GM21723 (cell line): ENCODE data around the gene GCN1.
A peak's percentile ranks its signal among the peaks of the same experiment; 100 is the strongest.

Source experiments
- ATAC-seq: cut with Tn5 transposase; IDR thresholded peaks from one replicate; pipeline ENCODE4 v1.9.1; 2021; ENCODE audit warnings: mild to moderate bottlenecking, moderate library complexity; ENCODE audit not compliant: unreplicated experiment

Gene GCN1

DNA sequence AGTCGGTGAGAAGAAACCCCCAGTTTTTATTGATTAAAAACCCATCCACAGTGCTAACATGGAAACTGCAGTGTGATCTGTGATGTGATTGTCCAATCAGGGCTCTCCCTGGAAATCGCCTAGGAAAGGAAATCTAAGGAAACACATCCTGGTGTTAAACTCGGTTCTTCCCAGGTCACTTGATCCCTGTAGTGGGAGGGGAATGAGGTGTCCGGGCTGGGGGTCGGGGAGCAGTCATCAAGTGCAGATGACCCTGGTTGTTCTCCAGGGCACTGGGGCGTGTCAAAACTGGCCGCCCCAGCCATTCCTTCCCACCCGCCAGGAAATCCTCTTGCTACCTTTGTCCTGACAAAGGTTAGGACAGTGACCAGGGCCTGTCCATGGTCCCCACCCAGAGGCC, 98.8 kb downstream of the GCN1 start:
- ATAC-seq = no peak

DNA sequence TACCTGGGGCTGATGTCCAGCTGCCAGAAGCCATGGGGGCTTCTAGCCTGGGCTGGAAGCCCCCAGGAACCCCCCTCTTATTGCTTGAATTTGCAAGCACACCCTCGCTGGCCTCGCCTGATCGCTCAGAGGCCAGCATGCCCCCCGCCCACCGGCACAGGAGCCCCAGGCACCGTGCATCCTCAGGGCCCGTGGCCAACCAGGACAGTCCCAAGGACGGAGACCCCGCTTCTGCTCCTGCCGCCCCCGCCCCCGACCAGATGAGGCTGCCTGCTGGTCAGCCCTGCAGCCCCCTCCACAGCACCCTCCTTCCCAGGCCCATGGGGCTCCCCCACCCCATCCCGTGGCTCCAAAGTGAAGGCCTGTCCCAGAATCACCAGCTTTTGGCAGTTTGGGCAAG, 99.2 kb downstream of the GCN1 start:
- no peak for ATAC-seq

DNA sequence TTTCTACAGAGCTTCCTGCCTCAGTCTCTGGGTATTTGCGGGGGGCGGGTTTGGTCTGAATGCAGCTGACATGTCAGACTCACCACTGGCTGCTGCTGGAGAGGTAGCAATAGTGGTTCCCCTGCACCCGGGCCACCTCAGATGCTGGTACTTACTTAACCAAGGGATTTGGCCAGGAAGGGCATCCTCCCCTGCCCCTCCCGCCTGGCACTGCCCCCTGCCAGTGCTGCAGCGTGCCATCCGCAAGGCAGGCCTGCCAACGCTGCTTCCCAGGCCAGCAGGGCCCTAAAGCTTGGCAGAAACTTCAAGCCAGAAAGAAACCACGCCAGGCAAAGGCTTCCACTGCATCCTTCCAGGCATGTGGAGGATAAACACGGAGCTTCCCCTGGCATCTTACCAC, 100.0 kb downstream of the GCN1 start:
- ATAC-seq = no peak

DNA sequence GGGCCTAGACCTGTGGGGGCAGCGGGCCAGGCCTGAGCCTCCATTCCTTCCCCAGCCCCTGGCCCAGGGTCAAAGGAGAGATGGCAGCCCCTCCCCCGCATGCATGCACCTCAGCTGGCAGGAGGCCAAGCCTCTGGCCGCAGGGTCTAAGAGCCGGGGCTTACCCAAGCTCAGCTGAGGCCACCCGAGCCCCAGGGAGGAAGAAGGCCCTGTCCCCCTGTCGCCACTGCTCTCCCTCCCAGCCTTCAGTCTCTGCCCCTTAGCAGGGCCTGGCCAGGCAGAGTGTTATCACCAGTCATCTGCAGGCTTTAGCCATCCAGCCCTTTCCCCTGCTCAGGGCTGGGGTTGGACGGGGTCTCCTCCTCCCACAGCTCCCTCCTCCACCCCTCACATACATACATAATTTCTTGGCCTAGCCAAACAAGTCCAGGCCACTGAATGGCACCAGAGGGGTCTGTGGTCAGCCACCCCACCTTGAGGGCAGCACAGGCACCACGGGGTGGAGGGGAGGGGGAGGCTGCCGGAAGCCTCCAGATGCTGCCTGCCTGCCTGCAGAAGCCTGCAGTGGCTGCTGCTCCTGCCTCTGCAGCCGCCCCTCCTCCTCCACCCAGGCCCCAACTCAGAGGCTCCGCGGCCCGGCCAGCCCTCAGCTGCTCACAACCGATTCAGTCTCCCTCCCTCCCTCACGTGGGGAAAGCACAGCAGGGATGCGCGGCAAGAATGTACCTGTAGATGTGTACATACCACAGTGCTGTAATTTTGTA, 100.7 kb downstream of the GCN1 start:
- no peak for ATAC-seq

DNA sequence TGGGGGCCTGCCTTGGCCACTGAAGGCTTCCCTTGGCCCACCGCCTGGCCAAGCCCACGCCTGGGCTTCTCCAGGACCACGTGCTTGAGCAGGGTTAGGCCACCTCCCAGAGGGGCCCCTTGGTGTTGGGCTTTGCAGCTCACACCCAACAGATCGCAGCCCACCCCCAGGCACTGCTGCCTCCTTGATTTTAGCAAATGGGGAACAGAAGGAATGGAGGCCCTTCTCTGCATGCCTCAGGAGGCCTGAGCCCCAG, 101.3 kb downstream of the GCN1 start:
- ATAC-seq = no peak

DNA sequence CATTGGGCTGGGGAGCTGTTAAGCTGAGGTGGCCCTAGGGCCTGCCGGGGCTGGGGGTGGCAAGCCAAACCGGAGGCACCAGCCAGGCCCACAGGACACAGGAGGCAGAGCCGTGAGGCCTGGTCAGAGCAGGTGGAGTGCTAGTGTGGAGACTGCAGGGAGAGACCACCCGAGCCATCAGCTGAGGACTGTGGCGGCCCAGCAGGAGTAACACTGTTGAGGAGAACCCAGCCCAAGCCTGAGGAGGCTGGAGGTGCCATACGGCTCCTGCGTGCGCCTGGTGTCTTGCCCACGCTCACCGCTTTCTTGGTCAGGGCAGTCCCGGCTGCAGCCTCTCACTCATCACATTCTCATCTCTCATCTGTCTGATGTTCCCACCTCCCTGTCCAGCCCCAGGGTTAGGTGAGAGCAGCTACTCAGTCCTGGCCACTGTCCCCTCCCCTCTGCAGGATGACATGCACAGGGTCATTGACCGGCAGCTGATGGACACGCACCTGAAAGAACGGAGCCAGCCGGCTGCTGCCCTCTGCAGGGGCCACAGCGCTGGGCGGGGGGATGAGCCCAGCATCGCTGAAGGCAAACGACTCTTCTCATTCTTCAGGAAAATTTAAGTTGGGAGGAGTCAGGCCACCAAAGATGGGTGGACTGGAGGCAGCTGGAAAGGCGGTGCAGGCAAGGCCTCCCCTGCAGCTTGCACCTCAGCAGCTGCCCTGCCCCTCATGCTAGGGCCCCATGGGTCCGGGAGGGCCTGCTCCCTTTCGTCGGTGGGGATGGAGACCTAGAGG, 101.8 kb downstream of the GCN1 start:
- no peak for ATAC-seq

DNA sequence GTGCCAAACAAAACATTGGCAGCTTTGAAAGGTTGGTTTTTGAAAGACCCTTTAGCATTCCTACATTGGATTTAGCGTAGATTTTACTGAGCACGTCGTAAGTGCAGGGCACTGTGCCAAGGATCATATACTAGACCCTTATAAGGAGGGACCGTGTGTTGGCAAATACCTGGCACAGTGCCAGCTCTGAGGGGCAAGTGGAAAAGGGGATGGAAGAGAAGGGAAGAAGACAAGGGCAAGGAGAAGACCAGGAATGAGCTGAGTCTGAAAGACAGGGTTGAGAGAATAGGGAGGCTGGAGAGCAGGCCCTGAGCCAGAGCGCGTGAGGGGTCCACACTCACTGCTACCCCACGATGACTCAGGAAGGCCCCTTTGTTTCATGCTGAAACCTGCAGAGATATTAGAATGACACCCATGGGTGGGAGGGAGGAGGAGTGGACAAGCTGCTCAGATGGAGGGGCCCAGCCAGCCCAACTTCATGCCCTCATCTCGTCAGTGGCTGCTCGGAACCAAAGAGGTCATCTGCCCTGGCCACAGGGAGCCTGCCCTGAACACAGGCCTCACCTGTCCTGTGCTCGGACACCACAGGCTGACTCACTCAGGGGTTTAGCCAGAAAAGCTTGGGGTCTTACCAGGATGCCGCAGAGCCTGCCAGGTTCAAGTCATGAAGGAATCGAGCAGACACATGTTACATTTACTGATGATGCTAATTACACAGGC, 103.0 kb downstream of the GCN1 start:
- no peak for ATAC-seq

DNA sequence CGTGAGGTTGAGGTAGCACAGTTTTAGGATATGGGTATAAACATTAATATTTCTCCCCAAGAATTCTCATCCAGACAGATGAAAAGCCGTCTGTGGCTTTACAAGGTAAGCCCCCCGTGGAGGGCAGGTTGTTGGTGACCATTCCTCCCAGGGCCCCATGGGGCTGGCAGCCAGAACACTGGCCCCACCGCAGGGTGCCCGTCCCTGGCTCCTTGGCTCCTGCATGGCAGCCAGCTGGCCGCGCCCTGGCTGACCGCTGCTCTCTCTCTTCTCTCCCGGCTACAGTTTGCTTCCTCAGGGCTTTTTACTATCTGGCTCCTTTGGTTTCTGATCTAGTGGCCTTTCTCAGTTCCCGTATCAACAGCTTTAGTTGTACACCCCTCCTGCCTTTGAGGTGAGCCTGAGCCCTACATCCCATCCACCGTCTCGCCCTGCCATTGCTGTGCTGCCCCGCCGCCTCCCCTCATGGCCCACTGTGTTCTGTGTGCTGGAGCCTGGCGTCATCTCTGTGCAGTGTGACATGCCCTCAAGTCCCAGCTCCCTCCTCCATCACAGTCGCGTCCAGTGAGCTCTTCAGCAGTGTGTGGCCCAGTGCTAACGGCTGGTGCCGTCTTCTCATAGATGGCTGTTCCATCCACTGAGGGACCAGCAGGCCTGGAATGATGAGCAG, 103.8 kb downstream of the GCN1 start:
- ATAC-seq = no peak

DNA sequence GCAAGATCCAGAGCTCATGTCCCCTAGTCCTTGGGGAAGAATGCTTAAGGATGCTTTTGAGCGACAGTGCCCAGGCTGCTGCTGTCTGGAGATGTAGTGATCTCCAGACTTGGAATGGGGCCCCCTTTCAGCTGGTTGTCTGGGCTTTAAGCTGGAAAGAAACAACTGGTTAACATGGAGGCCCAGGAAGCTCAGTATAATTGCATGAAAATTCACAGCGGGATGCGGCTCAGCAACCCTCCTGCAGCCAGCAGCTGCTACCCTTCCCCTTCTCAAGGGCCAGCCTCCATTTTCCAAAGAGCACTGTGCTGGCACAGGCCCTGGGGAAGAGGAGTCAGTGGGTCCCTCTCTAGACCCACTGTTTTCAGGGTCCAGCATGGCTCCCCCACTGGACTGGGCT, 104.3 kb downstream of the GCN1 start:
- ATAC-seq = no peak

DNA sequence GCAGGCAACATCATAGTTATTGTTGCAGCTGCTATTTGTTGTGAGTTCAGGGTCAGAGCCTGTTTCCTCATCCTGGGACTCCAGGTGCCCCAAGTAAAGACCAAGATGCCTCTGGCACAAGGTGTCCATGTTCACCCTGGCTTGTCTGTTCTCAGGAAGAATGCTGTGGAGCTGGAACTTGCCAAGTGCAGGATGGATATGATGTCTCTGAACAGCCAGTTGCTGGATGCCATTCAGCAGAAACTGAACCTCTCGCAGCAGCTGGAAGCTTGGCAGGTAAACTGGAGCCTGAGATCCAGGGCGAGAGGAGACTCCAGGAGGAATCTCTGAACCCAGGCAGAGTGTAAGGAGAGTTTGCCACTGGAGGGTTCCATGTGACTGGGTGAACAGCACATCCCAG, 104.7 kb downstream of the GCN1 start:
- no peak for ATAC-seq

DNA sequence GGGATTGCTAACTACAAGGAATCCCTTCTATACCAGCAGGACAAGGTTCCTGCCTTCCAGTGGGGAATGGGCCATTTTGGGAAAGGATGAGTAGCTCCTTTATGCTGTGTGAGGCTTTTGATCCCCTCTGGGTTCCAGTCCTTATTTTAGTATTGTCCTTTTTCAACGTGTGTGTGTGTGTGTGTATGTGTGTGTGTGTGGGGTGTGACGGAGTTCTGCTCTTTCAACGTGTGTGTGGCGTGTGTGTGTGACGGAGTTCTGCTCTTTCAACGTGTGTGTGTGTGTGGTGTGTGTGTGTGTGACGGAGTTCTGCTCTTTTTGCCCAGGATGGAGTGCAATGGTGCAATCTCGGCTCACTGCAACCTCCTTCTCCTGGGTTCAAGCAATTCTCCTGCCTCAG, 105.4 kb downstream of the GCN1 start:
- ATAC-seq = no peak

DNA sequence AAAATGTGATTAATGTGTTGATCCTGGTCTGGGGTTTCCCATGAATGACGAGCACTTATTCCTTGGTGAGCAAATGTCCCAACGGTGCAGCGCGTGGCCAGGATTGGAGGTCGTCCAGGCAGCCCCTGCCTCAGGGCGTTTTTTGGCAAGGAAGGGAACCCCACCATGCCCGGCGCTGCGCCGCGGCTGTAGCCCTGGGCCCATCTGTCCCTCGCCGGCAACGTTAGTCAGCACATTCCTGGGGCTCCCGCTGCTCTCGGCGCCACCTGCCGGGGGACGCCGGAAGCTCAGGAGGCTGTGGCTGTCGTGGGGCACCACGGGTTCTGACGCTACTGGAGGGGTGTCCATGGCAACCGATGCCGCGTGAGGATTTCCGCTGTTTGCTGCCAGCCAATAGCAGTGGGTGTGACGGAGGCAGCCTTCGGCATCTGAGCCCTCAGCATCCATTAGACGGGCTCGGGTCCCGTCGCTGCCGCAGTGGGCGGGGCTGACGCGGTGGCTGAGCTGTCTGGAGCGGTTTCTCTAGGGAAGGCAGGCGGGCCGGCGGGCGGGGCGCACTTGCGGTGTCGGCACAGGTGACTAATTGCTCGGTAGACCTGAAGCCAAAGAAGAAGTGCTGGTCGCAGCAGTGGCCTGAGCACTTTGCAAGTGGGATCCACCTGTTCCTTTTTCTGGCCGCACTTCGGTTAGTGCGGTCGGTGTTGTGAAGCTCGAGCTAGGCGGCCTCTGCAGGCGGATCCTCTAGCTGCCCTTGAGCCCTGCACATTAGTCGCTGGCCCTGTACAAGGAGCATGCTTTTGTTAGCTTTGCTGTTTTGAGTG, 107.5 kb downstream of the GCN1 start:
- peak; percentile 98 for ATAC-seq

DNA sequence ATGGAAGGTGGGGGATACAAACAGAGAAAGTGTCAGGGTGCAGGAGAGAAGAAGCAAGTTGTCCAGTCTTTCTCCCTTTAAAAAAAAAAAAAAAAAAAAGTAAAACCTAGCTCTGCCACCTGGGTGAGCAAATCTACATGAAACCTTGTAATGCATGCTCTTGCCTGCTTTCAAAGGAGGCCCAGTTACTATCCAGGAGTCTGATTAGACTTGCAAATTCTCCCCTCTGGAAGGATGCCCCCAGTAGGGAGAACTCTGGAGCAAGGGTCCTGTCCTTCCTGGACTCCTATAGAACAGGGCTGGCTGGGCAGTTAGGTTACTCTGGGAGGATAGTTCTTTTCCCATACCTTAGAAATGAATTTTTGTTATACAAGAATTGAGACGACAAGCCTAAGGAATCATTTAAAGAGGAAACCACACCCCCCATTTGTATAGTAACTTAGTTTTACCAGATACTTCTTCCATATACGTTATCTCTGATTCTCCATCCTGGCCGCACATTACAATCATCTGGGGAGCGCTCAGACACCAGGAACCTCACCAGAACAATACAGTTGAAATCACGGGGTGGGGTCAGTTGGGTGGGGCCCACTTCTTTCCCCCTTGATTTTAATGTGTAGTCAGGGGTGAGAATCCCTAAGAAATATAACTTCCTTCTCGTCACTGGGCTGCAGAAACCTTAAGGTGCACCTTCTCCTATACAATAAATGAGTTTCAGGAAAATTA, 108.4 kb downstream of the GCN1 start:
- no peak for ATAC-seq

DNA sequence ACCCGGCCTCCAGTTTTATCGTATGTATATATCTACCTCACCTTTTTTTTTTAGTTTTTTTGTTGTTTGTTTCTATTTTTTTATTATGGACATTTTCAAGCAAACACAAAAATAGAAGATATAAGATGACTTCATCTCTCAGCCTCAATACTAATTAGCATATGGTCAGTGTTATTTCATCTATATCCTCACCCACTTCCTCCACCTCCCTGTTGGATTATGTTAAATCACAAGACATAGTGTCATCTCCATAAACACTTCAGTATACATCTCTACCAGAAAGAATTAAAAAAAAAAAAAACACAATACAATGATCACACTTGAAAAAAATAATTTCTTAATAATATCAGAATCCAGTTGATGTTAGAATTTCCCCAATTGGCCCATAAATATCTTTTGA, 112.9 kb downstream of the GCN1 start:
- no peak for ATAC-seq

DNA sequence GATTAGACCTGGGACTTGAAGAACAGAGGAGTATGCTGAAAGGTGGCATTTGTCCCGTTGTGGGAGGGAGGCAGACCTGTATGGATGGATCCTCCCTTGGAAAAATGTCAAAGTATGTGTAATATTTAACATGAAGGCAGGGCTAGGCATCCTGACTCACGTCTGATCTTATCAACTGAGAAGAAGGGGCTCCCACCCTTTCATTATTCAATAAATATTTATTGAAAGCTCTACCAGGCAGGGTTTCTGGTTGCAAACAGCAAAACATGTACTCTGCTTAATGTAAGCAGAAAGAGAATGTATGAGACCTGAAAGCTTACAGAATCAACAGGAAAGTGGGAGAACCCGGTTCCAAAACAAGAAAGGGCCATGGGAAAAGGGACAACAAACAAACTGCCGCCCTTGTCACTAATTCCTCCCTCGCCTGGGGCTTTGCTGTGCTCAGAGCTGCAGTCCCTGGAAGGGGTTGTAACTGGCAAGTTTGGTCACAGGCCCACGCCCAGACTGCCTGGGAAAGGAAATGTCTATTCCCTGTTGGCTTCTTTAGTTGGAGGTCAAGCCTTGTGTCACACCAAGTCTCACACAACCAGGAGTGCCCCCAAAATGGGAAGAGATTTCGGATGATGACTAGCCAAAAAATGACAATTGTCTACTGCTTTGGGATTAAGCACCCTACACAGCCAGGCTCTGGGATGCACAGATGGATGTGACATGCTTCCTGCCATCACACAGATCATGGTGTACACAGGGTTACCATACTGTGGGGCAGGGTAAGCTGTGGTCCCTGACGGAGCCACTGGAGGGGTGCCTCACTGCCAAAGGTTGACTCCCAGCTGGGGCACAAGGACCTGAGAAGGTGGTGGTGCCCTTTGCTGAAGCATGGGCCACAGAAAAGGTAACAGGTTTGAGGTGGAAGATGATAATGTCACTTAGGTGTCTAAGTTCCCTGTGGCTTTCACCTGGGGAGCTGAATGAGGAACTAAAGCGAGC, 114.8 kb downstream of the GCN1 start:
- no peak for ATAC-seq

DNA sequence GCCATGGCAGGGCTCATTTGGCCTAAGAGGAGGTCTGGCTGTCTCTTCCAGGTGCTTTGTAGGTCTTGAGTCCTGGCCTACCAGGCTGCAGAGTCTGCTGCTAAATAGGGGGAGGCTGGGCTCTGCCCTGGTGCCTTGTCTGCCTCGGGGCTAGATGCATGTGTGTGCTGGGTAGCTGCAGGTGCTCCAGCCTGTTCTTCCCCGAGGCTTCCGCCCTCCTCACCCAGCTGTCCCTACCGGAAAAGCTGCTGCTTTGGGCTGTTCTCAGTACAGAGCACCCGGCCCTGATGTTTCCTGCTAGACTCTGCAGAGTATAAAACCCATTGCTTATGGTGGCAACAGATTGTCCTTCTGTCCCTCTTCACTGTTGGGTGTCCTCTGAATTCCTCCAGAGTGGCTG, 115.6 kb downstream of the GCN1 start:
- ATAC-seq = no peak

DNA sequence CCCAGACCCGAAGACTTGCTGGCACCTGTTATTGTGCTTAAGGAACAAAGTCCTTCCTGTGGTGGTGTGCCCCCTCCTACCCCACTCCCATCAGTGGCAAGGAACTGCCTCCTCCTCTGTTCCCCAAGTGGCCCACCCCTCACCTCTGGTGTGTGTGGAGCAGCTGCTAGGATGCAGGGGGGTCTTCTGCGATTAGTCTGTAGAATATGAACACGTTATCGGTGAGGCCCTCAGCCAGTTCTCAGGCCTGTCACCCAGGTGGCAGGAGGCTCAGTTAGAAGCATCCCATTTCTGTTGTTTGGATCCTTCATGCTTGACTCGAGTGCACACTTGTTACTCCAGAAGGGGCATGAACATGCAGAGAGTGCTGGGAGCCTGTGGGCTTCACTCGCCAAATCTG, 117.3 kb downstream of the GCN1 start:
- no peak for ATAC-seq
